ENCODE measurements around the gene CRIP2.

- TF ChIP-seq CTCF (IDR thresholded peaks at IDR 0.05), result no peak
- no peak for TF ChIP-seq POLR2A (IDR thresholded peaks at IDR 0.05)
Measured at GRCh38 chr14:105469456-105470349, 4.9 kb upstream of the CRIP2 start.

Measured in right lobe of liver (tissue), 4 donors.